ENCODE data around the gene TENM4.

The TENM4 gene

GRCh38 chr11:79045018-79045799 lies 395.6 kb downstream of the TENM4 start:
- DNase-seq, result no peak

- DNase-seq, result no peak
Observed at GRCh38 chr11:79044201-79044600, 396.6 kb downstream of the TENM4 start.

- DNase-seq, result no peak
Observed at GRCh38 chr11:79043726-79044125, 397.1 kb downstream of the TENM4 start.

GRCh38 chr11:79042824-79043223 lies 398.0 kb downstream of the TENM4 start:
- DNase-seq, result no peak

- DNase-seq, result no peak
Observed at GRCh38 chr11:79040348-79040747, 400.5 kb downstream of the TENM4 start.

- no peak for DNase-seq
Observed at GRCh38 chr11:79039122-79039521, 401.7 kb downstream of the TENM4 start.

- no peak for DNase-seq
Observed at GRCh38 chr11:79035881-79036280, 404.9 kb downstream of the TENM4 start.

GRCh38 chr11:79033833-79034232 lies 407.0 kb downstream of the TENM4 start:
- no peak for DNase-seq

GRCh38 chr11:79030448-79030847 lies 410.4 kb downstream of the TENM4 start:
- no peak for DNase-seq

GRCh38 chr11:79028225-79028624 lies 412.6 kb downstream of the TENM4 start:
- DNase-seq, result peak; percentile 14

- DNase-seq, result peak; percentile 79
Observed at GRCh38 chr11:79026803-79027445, 413.9 kb downstream of the TENM4 start.

GRCh38 chr11:79025622-79026021 lies 415.2 kb downstream of the TENM4 start:
- no peak for DNase-seq

- DNase-seq, result no peak
Observed at GRCh38 chr11:79025097-79025496, 415.7 kb downstream of the TENM4 start.

- DNase-seq, result no peak
Observed at GRCh38 chr11:79022265-79022664, 418.6 kb downstream of the TENM4 start.

GRCh38 chr11:79021601-79022000 lies 419.2 kb downstream of the TENM4 start:
- no peak for DNase-seq

GRCh38 chr11:79019975-79020374 lies 420.9 kb downstream of the TENM4 start:
- no peak for DNase-seq

GRCh38 chr11:79019277-79019676 lies 421.6 kb downstream of the TENM4 start:
- DNase-seq, result no peak

GRCh38 chr11:79018371-79018849 lies 422.4 kb downstream of the TENM4 start:
- DNase-seq, result no peak

- DNase-seq, result no peak
Observed at GRCh38 chr11:79017811-79018210, 423.0 kb downstream of the TENM4 start.

GRCh38 chr11:79013509-79013908 lies 427.3 kb downstream of the TENM4 start:
- DNase-seq, result no peak

GRCh38 chr11:79011357-79011756 lies 429.5 kb downstream of the TENM4 start:
- no peak for DNase-seq

- DNase-seq, result no peak
Observed at GRCh38 chr11:79007771-79008402, 432.9 kb downstream of the TENM4 start.

- no peak for DNase-seq
Observed at GRCh38 chr11:79006854-79007253, 434.0 kb downstream of the TENM4 start.

GRCh38 chr11:78996007-78996406 lies 444.8 kb downstream of the TENM4 start:
- no peak for DNase-seq

Measured in RPMI8226 (cell line).